GM20431 (cell line): ENCODE results near the gene LY6G6F.

ENCODE experiments used
- in situ Hi-C: fragments of 300-500 bp; cut with MseI, MboI; formaldehyde crosslinking; loops from one replicate; pipeline ENCODE4 v1.15.0; 2020; ENCODE audit warnings: low sequenced_read_pairs; ENCODE audit not compliant: unreplicated experiment

Gene LY6G6F

DNA sequence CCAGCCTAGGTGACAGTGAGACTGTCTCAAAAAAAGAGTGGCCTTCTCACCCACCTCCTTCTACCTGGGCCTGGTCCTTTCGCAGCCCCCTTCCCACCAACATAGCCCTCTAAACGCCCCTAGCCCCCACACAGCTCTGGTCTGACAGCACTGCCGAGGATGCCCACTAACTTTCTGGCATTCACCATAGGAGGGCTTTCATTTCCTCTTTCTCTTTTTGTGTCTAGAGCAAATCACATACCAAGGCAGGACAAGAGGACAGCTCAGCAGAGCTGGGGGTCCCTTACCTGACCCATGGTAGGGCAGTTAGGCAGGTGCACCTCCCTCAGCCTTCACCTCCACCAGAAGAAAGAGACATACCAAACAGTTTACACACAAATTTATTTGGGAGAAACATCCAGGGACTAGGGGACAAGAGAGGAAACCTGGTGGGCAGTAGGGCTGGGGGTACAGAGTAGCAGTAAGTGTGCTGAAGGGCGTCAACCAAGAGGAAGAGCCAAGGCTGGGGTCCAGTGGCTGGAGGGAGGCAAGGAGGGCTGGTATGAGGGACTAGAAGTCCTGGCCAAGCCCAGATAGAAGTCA is 30.3 kb upstream of the LY6G6F start:
- in situ Hi-C loops = no loop called here

DNA sequence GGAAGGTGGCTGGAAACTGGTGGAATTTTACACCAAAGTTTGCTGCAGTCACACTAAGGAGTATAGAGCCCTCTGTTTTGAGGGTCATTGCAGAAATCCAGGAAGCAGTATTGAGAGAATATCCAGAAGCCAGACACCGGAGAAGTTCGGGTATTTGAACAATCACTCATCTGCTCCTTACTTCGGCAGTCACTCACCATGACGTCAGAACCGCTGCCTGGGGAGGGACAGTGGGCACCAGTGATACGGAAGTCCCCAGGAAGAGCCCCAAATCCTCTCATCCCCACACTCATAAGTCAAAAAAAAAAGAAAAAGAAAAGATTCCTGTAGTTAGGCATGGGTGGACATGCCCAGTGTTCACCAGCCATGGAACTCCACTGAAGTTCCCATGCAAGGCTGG is 29.8 kb upstream of the LY6G6F start:
- in situ Hi-C loops = no loop called here

DNA sequence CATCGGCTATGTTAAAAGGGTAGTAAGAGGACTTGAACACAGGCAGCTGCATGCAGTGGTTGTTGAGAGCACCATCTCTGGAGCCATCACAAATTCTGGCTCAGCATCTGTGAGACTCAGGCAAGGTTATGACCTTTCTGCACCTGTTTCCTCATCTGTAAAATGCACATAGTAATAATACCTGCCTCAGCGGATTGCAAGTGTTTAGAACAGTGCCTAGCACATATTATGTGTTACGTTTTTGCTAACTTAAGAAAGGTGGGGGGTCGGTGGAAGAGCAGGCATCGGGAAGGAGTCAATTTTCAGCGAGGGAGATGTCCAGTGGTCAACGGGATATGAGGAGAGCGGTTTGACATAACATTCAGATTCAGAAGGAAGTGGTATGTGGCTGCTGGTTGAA is 28.7 kb upstream of the LY6G6F start:
- in situ Hi-C loops = no loop called here

DNA sequence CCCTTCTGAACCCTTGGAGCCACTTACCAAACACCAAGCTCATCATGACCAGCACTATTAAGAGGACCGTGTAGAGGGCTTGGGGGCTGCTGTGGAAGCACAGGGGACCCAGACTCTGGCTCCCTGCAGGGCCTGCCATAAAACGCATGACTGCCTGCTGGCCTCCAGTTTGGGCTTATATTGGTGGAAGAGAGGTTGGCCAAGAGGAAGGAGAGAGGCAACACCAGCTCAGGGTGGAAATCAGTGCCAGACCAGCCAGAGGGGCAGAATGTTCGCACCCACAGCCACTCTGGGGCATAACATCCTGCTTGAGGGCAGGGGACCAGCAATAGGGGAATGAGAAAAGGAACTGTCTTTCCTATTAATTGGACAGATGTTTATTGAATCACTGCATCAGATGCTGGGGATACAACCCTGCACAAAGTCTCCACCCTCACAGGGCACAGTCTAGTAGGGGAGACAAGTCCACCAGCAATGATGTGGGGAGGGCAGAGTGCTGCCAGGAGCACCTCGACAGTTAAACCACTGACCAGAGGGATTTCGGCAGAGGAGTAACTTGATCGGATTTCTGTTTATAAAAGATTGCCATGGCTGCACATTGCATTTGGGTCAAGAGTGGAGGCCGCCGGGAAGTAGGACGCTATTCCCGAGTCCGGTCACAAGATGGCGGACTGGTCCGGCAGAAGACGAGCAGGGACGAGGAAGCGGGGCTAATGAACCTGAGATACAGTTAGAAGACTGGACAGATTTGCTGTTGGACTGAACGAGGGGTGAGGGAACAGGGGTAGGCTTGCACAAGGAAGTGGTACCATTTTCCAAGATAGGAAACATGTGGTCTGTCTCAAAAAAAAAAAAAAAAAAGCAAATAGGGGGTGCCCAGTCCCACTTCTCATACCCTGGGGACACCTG is 26.2 kb upstream of the LY6G6F start, which contains the start of gene LY6G5C:
Gene LY6G5C, minus strand, starts transcription at position 842 of the 909 bp plus-strand sequence. Its CDS starts 694 bp downstream, at position 148.
- in situ Hi-C loops = no loop called here

- in situ Hi-C loops = no loop called here
Observed at GRCh38 chr6:31681135-31681671, 25.5 kb upstream of the LY6G6F start.

- in situ Hi-C loops = no loop called here
Observed at GRCh38 chr6:31683591-31683990, 23.1 kb upstream of the LY6G6F start.

- in situ Hi-C loops = no loop called here
Observed at GRCh38 chr6:31686483-31686882, 20.2 kb upstream of the LY6G6F start.

DNA sequence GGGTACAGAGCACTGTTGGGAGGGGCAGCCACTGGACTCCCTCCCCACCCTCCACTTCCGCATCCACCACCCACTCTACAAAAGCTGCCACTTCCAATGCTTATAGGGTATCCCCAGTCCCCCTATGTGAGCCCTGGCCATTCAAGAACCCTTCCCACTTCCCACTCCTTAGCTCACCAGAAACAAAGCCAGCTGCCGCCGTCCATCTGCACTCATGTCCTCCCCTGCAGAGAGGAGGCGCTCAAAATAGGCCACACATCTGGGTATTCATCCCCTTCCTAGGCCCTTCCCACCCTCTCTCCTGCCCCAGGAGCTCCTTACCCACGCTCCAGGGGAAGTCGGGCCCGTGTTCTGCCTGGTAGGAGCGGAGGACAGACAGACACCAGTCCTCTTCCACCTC is 19.3 kb upstream of the LY6G6F start:
- in situ Hi-C loops = no loop called here

DNA sequence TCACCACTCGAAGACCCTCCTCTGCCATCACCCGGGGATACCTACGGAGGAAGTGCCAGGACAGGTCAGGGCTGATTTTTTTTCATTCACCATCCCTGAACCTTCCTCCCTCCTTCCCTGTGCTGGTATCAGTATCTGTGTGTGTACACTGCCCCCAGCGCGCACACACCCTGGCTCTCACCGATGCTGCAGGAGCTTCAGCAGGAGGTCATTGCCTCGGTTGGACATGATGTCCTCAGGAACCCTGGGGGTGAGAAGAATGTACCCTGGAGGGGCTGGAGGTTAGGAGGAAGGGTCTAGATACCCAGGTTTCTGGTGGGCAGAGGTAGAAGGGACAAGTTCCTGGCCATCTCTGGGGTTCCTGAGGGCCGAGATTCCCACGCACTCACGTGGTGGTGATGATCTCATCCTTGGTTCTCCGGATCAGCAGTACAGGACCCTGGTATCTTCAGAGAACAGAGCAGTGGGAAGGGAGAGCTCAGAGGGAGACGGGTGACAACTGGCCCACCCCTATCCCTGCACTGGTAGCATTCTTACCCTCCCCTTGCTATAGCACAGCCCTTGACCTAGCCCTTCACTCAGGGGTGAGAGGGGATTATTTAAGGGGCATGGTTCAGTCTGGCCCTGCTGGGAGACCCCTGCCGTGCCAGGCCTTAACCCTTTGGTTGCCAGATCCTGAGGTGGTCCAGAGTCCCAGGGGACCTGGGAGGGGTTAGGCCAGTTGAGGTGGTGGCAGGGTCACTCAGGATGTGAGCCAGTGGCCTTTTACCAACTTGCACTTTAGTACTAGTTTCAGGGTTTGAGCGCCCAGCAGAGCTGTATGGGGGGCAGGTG is 18.6 kb upstream of the LY6G6F start:
- in situ Hi-C loops = no loop called here

- in situ Hi-C loops = no loop called here
Observed at GRCh38 chr6:31689249-31690110, 17.2 kb upstream of the LY6G6F start.

- in situ Hi-C loops = no loop called here
Observed at GRCh38 chr6:31690231-31691077, 16.2 kb upstream of the LY6G6F start.

DNA sequence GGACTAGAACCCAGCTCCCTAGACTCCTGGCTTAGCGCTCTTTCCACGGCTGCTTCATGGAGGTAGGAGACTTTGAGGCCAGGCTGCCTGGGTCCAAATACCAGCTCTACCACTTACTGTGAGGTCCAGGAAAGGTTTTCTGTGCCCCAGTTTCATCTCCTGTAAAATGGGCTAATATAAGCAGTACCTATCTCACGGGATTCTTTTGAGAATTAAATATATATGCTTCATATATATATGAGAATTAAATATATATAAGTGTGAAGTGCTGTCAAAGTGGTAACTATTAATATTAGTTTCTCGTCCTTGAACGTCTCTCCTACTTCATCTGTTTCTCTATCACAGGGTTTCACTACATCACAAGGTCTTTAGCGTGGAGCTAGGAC is 15.6 kb upstream of the LY6G6F start:
- in situ Hi-C loops = no loop called here

DNA sequence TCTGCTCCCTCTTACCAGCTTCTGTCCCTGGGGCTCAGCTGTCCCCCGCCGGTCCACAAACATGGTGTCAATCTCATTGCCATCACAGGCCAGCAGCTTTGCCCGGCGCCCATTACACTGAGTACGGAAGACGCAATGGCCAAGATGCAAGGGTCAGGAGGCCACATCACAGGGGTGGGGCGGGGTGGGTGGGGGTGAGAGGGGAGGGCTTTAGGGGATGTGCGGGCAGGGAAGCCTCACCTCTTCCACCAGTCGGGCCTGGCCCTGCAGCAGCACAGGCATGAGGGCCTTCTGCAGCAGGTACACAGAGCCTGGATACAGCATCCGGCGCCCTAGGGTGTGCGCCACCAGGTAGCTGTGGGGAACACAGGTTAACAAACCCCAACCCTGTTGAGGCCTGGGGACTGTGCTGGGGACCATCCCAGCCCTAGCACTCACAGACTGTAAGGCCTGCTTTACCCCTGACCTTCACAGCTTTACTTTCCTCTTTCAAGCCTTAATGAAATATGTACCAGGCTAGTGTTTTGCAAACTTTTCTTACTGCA is 15.0 kb upstream of the LY6G6F start:
- in situ Hi-C loops = no loop called here

GRCh38 chr6:31692353-31692752 is 14.3 kb upstream of the LY6G6F start:
- in situ Hi-C loops = no loop called here

GRCh38 chr6:31692886-31693285 is 13.8 kb upstream of the LY6G6F start:
- in situ Hi-C loops = no loop called here

DNA sequence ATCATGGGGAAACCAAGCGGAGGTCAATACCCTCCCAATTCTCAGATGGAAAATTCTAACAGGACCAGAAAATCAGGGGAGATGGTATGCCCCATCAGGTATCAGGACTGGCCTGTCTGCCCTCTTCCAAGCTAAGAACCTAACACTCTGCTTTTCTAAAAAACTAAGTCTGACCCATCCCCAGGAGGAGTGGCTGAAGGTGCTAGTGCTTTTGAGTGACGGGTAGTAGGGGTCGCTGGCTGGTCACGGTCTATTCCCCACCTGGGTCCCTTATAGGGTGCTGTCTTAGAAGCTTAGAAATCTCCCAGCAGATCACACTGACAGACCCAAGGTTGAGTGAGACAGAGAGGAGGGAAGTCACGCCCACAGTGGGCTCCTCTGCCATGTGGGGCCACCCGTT is 13.1 kb upstream of the LY6G6F start:
- in situ Hi-C loops = no loop called here

DNA sequence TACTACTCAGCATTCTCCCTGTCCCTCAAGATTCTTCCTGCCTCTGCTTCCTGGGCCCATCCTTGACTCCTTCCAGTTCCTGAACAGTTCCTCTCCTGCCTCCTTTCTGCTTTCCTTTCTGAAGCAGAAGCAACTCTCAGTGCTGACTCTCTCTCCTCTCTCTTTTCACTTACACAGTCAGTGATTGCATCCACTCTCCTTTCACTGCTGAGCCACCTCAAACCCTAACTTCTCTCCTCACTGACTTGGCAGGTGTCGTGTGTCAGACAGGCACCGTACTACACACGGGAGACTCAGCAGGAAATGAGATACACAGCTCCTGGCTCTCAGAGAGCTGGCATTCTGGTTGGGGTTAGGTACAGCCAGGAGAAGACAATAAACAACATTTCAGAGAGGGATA is 9.1 kb upstream of the LY6G6F start:
- in situ Hi-C loops = no loop called here

- in situ Hi-C loops = no loop called here
Observed at GRCh38 chr6:31700740-31701401, 5.8 kb upstream of the LY6G6F start.
